Measurements from ENCODE around the gene ATP8B1.

- TF ChIP-seq JUN (CRISPR knock-in tag; IDR thresholded peaks at IDR 0.05), result no peak
- TF ChIP-seq TCF7 (CRISPR knock-in tag; IDR thresholded peaks at IDR 0.05; ENCODE audit: low read depth), result no peak
- no peak for TF ChIP-seq CTCF (IDR thresholded peaks at IDR 0.05)
- TF ChIP-seq NR1H2 (CRISPR knock-in tag; IDR thresholded peaks at IDR 0.05), result no peak
- no peak for TF ChIP-seq ETV6 (CRISPR knock-in tag; IDR thresholded peaks at IDR 0.05)
- no peak for TF ChIP-seq NR3C1 (CRISPR knock-in tag; conservative IDR thresholded peaks at IDR 0.05; ENCODE audit: low read depth)
- no peak for TF ChIP-seq MAX (CRISPR knock-in tag; IDR thresholded peaks at IDR 0.05)
Observed at GRCh38 chr18:57831597-57832377, 28.7 kb upstream of the ATP8B1 start.
